Measurements from ENCODE around the gene SDCCAG8.

DNA sequence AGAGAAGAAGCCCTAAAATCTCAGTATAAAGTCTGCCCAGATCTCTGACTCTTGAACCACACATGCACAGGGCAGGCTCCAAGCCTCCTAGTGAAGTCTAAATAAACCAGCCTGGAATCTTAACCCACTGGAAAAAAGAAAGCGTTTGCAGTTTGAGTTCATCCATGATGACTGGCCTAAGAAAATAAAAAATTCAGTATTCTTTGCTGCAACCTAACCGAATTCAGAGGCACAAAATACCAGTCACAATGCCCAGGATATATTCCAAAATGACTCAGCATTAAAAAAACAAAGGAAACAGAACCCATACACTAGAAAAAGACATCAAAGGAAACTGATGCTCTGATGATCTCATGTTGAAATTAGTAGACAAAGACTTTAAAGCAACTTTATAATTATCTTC is 269.2 kb downstream of the SDCCAG8 start:
- TF ChIP-seq, protein P1, sequence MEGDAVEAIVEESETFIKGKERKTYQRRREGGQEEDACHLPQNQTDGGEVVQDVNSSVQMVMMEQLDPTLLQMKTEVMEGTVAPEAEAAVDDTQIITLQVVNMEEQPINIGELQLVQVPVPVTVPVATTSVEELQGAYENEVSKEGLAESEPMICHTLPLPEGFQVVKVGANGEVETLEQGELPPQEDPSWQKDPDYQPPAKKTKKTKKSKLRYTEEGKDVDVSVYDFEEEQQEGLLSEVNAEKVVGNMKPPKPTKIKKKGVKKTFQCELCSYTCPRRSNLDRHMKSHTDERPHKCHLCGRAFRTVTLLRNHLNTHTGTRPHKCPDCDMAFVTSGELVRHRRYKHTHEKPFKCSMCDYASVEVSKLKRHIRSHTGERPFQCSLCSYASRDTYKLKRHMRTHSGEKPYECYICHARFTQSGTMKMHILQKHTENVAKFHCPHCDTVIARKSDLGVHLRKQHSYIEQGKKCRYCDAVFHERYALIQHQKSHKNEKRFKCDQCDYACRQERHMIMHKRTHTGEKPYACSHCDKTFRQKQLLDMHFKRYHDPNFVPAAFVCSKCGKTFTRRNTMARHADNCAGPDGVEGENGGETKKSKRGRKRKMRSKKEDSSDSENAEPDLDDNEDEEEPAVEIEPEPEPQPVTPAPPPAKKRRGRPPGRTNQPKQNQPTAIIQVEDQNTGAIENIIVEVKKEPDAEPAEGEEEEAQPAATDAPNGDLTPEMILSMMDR (IDR thresholded peaks at IDR 0.05; ENCODE audit: low read depth, low read length): no peak
- TF ChIP-seq EZH2phosphoT487 (IDR thresholded peaks at IDR 0.05; ENCODE audit: low read depth): no peak
